ENCODE results near the gene ZNF354B.
A peak's percentile ranks its signal among the peaks of the same experiment; 100 is the strongest.

Gene ZNF354B

GRCh38 chr5:178883815-178884430, 24.2 kb downstream of the ZNF354B start:
- no peak for DNase-seq (ENCODE audit: low read depth in 2 of 2)

- DNase-seq (ENCODE audit: low read depth in 2 of 2): peak in 1 of 2 donors; percentile 16
These were observed 36.1 kb downstream of the ZNF354B start, which contains the start of gene ZFP2 for GRCh38 chr5:178895615-178896571. TSS of gene ZFP2 (plus strand) at chr5:178895913. CDS start at chr5:178931314, 35,401 bp downstream.

GRCh38 chr5:178899289-178899688, 39.5 kb downstream of the ZNF354B start:
- no peak for DNase-seq (ENCODE audit: low read depth in 2 of 2)

- DNase-seq (ENCODE audit: low read depth in 2 of 2): no peak
These were observed 43.1 kb downstream of the ZNF354B start for GRCh38 chr5:178902849-178903248.

GRCh38 chr5:178931846-178932760, 72.3 kb downstream of the ZNF354B start:
- no peak for DNase-seq (ENCODE audit: low read depth in 2 of 2)
